GM12891 (cell line): ENCODE results near the gene NFKBIA.

Source experiments
- POLR2A ChIP-seq: IDR thresholded peaks from 2 replicates; pipeline ENCODE4 v1.6.1; 2011; ENCODE audit warnings: low read depth, low read length, control low read depth
- POLR2AphosphoS5 ChIP-seq: IDR thresholded peaks from 2 replicates; pipeline ENCODE4 v1.6.1; 2011; ENCODE audit warnings: low read depth, low read length, control low read depth
- POU2F2 ChIP-seq: IDR thresholded peaks from 2 replicates; pipeline ENCODE4 v1.6.1; 2011; ENCODE audit warnings: low read depth, mild to moderate bottlenecking, control low read depth, low read length, moderate library complexity
- SPI1 ChIP-seq: IDR thresholded peaks from 2 replicates; pipeline ENCODE4 v1.6.1; 2011; ENCODE audit warnings: low read depth, low read length, control low read depth
- TAF1 ChIP-seq: IDR thresholded peaks from 2 replicates; pipeline ENCODE4 v1.6.1; 2011; ENCODE audit warnings: low read depth, low read length, control low read depth

DNA sequence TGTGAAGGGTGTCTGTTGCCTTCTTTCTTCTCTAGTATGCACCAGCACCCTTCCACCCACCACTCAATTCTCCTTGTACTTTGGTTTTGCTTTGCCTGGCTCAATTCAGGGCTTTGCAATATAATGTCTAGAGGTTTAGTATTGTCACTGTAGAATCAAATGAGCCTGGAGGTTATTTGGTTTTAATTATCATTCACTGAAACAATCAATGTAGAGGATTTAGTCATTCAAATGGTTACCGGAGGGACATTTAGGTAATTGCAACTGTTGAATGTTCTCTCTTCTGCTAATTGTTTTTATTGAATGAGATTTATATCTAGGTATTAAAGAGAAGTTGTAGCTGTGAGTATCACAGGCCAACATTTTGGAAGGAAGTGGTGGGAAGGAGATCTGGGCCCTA is 29.3 kb upstream of the NFKBIA start:
- TF ChIP-seq POLR2A (no peak), POLR2AphosphoS5 (no peak), SPI1 (no peak), POU2F2 (no peak), TAF1 (no peak)
